Osteocyte (in vitro differentiated cells): ENCODE measurements around the gene GRIN3B. TPM values are rescaled to one million over a fixed set of nuclear protein-coding genes. Genes with fewer than 3 reads are reported as not detected.

Source experiments
- DNase-seq: peaks from one replicate; pipeline ENCODE4 v3.0.0; 2021; ENCODE audit warnings: mixed read lengths; ENCODE audit not compliant: unreplicated experiment; ENCODE audit errors: extremely low spot score
- H3K27ac Mint-ChIP-seq: one replicate; pipeline ENCODE4 v1.8.0; 2021; ENCODE audit warnings: mild to moderate bottlenecking, mixed read lengths; ENCODE audit not compliant: unreplicated experiment
- H3K27me3 Mint-ChIP-seq: one replicate; pipeline ENCODE4 v1.8.0; 2021; ENCODE audit warnings: mixed read lengths; ENCODE audit not compliant: unreplicated experiment
- H3K36me3 Mint-ChIP-seq: one replicate; pipeline ENCODE4 v1.8.0; 2021; ENCODE audit warnings: mixed read lengths; ENCODE audit not compliant: unreplicated experiment
- H3K4me1 Mint-ChIP-seq: one replicate; pipeline ENCODE4 v1.8.0; 2021; ENCODE audit warnings: mixed read lengths; ENCODE audit not compliant: unreplicated experiment
- H3K4me3 Mint-ChIP-seq: one replicate; pipeline ENCODE4 v1.8.0; 2021; ENCODE audit warnings: mild to moderate bottlenecking, moderate library complexity, mixed read lengths; ENCODE audit not compliant: unreplicated experiment
- H3K9me3 Mint-ChIP-seq: one replicate; pipeline ENCODE4 v1.8.0; 2021; ENCODE audit warnings: mixed read lengths; ENCODE audit not compliant: unreplicated experiment
- CTCF ChIP-seq: fragments of 200-600 bp; sonication (generic); IDR thresholded peaks from 2 replicates; pipeline ENCODE4 v1.5.0; 2021; ENCODE audit warnings: antibody characterized with exemption, mild to moderate bottlenecking, moderate library complexity
- total RNA-seq: library from RNA; stranded (reverse); gene quantifications from 2 replicates; pipeline ENCODE4 v1.2.1, GENCODE V29; 2021

The GRIN3B gene
- total RNA-seq, 1 donor from 2014 or later: 0.46 TPM

- Mint-ChIP-seq H3K27me3 (peaks cover 26% of the 10 kb centered on the region), H3K9me3 (no peaks in the 10 kb centered on the region)
Observed at GRCh38 chr19:995051-995827, 5.0 kb upstream of the GRIN3B start.

GRCh38 chr19:996051-996838 lies 4.0 kb upstream of the GRIN3B start:
- TF ChIP-seq CTCF: no peak
- peaks cover 5% of the 10 kb centered on the region for H3K4me1 Mint-ChIP-seq
- no peak overlapping the region for H3K27ac Mint-ChIP-seq
- no peaks in the 10 kb centered on the region for H3K9me3 Mint-ChIP-seq
- peaks cover 28% of the 10 kb centered on the region for H3K27me3 Mint-ChIP-seq
- DNase-seq: no peak
- no peaks in the 10 kb centered on the region for H3K36me3 Mint-ChIP-seq
- H3K4me3 Mint-ChIP-seq: no peak overlapping the region

More at GRCh38 chr19:995051-995827, 5.0 kb upstream of the GRIN3B start:
- Mint-ChIP-seq H3K36me3 (peaks cover 5% of the 10 kb centered on the region), H3K27ac (no peak overlapping the region), H3K4me1 (peaks cover 3% of the 10 kb centered on the region), H3K4me3 (no peak overlapping the region)
- DNase-seq: no peak
- TF ChIP-seq CTCF: no peak

- DNase-seq: no peak
- H3K27ac Mint-ChIP-seq: no peak overlapping the region
- H3K27me3 Mint-ChIP-seq: peaks cover 34% of the 10 kb centered on the region
- peaks cover 5% of the 10 kb centered on the region for H3K4me1 Mint-ChIP-seq
- no peak overlapping the region for H3K4me3 Mint-ChIP-seq
- H3K36me3 Mint-ChIP-seq: no peaks in the 10 kb centered on the region
- no peaks in the 10 kb centered on the region for H3K9me3 Mint-ChIP-seq
- TF ChIP-seq CTCF: no peak
Observed at GRCh38 chr19:998064-998463, 2.2 kb upstream of the GRIN3B start.

- Mint-ChIP-seq H3K4me1 (peaks cover 5% of the 10 kb centered on the region), H3K4me3 (no peak overlapping the region)
- TF ChIP-seq CTCF: no peak
Observed at GRCh38 chr19:999379-999719, 870 bp upstream of the GRIN3B start.

More at GRCh38 chr19:999379-999719, 870 bp upstream of the GRIN3B start:
- DNase-seq: no peak
- no peaks in the 10 kb centered on the region for H3K9me3 Mint-ChIP-seq
- peaks cover 34% of the 10 kb centered on the region for H3K27me3 Mint-ChIP-seq
- H3K36me3 Mint-ChIP-seq: no peaks in the 10 kb centered on the region
- no peak overlapping the region for H3K27ac Mint-ChIP-seq
